C1 segment of cervical spinal cord (tissue), 14 donors: Measurements from ENCODE around the gene SRP9.

Experiments
- DNase-seq, 14 donors: peaks; one replicate each; lab custom pipeline; 2025; lab: John Stamatoyannopoulos, UW

Gene SRP9

GRCh38 chr1:225838793-225839192 lies 61.2 kb downstream of the SRP9 start:
- DNase-seq, result no peak
